Activated naive CD8-positive, alpha-beta T cell treated with anti-CD3 and anti-CD28 coated beads, Interleukin-2, amount 50 U/mL, for 16 hours (primary cell): ENCODE measurements around the gene TEKT3.

Source experiments
- DNase-seq: peaks from one replicate; pipeline ENCODE4 v3.0.0-alpha.2; 2020; ENCODE audit warnings: low read depth, low spot score

The TEKT3 gene

GRCh38 chr17:15293558-15293957 lies 47.8 kb downstream of the TEKT3 start:
- DNase-seq: no peak

GRCh38 chr17:15291674-15292361 lies 49.6 kb downstream of the TEKT3 start:
- DNase-seq: no peak

DNA sequence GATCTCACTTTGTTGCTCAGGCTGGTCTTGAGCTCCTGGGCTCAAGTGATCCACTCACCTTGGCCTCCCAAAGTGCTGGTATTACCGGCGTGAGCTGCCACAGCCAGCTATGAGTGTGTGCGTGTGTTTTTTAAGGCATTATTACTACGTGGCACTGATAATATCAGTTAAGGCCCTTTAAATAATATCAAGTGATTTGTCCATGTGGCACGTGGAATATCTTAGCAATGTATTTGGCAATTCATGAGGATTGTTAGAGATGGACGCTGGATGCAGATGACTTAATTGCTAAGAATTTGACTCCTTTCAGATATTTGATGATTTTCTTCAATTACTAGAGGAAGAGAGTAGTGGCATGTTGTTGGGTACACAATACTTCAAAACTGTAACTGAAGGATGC lies 50.8 kb downstream of the TEKT3 start:
- no peak for DNase-seq

GRCh38 chr17:15289285-15290183 lies 51.9 kb downstream of the TEKT3 start:
- DNase-seq: no peak

- DNase-seq: no peak
Observed at GRCh38 chr17:15288859-15289258, 52.5 kb downstream of the TEKT3 start.

GRCh38 chr17:15287538-15288267 lies 53.7 kb downstream of the TEKT3 start:
- DNase-seq: no peak

DNA sequence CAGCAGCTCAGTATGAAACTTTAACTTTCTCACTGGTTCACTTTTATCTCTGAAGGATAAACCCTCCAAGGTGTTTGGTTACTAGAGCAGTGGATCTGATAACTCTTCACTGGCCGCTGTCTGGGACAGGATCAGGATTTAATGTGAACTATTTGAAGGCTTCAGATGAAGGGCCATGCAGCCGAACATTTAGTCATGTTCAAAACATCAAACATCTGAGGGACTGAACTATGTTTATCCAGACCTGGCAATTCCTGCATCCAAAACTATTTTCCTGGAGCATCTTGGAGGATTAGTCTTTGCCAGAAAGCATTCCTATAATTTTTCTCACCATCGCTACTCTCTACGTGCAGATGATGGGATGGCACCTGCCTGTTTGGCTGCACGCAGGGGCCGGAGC lies 55.9 kb downstream of the TEKT3 start:
- no peak for DNase-seq

- DNase-seq: no peak
Observed at GRCh38 chr17:15284537-15284936, 56.9 kb downstream of the TEKT3 start.

GRCh38 chr17:15284107-15284506 lies 57.3 kb downstream of the TEKT3 start:
- no peak for DNase-seq

GRCh38 chr17:15281909-15282308 lies 59.5 kb downstream of the TEKT3 start:
- no peak for DNase-seq

GRCh38 chr17:15278924-15279477 lies 62.4 kb downstream of the TEKT3 start:
- no peak for DNase-seq

- no peak for DNase-seq
Observed at GRCh38 chr17:15278380-15278779, 63.0 kb downstream of the TEKT3 start.

DNA sequence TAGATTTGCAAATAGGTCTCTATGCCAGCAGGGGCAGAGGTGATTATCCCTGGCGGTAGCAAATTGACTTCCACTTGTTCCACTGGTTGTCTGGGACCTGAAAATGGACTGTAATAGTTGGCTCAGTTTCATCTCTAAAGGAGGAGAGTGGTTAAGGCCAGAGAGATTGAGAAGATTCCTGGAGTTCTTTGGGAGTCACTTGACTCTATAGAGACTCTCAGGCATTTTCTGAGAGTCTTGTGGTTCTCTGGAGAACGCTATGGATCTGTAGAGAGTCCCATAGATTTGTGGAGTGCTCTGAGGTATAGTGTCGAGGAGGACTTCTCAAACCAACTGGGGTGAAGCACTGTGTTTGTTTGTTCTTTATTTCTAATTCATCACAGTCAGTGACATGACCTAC lies 67.4 kb downstream of the TEKT3 start:
- no peak for DNase-seq

GRCh38 chr17:15273141-15273793 lies 68.1 kb downstream of the TEKT3 start:
- no peak for DNase-seq

- no peak for DNase-seq
Observed at GRCh38 chr17:15271741-15272140, 69.7 kb downstream of the TEKT3 start.

GRCh38 chr17:15270628-15271381 lies 70.6 kb downstream of the TEKT3 start:
- no peak for DNase-seq

GRCh38 chr17:15269780-15270089 lies 71.7 kb downstream of the TEKT3 start:
- DNase-seq: no peak

- DNase-seq: no peak
Observed at GRCh38 chr17:15269087-15269779, 72.2 kb downstream of the TEKT3 start.

GRCh38 chr17:15268461-15268860 lies 72.9 kb downstream of the TEKT3 start:
- DNase-seq: no peak

DNA sequence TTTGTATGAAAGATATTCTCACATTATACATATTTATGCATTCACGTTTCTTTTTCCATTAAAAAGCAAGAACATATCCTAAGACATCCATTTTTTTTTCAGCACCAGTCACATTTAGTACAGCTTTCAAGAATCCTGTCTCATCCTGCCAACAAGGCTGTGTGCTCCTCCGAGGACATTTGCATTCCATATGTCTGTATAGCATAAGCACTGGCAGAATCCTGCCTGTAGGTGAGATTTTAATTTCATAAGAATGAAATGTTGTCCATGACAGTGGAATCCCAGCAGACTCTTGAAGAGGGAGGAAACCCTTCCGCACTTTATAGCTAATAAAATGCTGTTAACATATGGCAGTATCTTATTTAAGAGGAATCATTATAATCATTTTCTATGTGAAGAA lies 73.4 kb downstream of the TEKT3 start:
- no peak for DNase-seq
